Measurements from ENCODE around the gene CYP27A1. TPM values are rescaled to one million over a fixed set of nuclear protein-coding genes. Genes with fewer than 3 reads are reported as not detected.

The CYP27A1 gene
- total and polyA plus RNA-seq, 2 of the 8 experiments (the other 6 are each of a cell fraction or from before 2014, with no cell fraction given): 5.4 to 14.7 TPM

- H2AK5ac ChIP-seq (ENCODE audit: low read depth, low read length): no peak overlapping the region
- no peak overlapping the region for H3K4me3 ChIP-seq (ENCODE audit: extremely low read depth in 1 of 4, insufficient read depth in 2 of 4, low read depth in 3 of 4, low read length in 4 of 4)
- H2BK15ac ChIP-seq (ENCODE audit: low read length): no peak overlapping the region
- H2BK5ac ChIP-seq (ENCODE audit: low read depth, low read length): no peak overlapping the region
- H3K23ac ChIP-seq (ENCODE audit: insufficient read length): no peak overlapping the region
- no peak overlapping the region for H3K9ac ChIP-seq (replicated peaks in 1 of 4; ENCODE audit: extremely low read depth in 1 of 4, low read depth in 3 of 4, low read length in 3 of 4)
- peaks cover 0 to 3% (median 0%) of the 10 kb centered on the region in 4 experiments; a peak in 1 of 7 replicates for H3K4me1 ChIP-seq (replicated peaks in 1 of 4; ENCODE audit: control insufficient read depth in 3 of 4, insufficient read depth in 4 of 4, low read length in 3 of 4)
- no peaks in the 10 kb centered on the region for H3K36me3 ChIP-seq (ENCODE audit: control insufficient read depth in 2 of 4, insufficient read depth in 4 of 4, low read length in 3 of 4)
- H2BK12ac ChIP-seq (ENCODE audit: low read depth, low read length): no peak overlapping the region
- no peaks in the 10 kb centered on the region for H3K79me2 ChIP-seq (ENCODE audit: control insufficient read depth in 1 of 2, insufficient read depth in 2 of 2, low read length in 2 of 2)
- ChIA-PET CTCF (ENCODE audit: partially characterized antibody) (interaction anchor here (0.8 to 2.6 kb wide), 7 partner anchors 9 to 73 kb away, joined by 3 to 9 read pairs (median 3); no protein-coding TSS in a partner anchor), POLR2A (ENCODE audit: partially characterized antibody) (interaction anchor here (1.1 kb wide), 1 partner anchor 76 kb away, joined by 3 read pairs; no protein-coding TSS in a partner anchor)
- FAIRE-seq (no peak), DNase-seq (ENCODE audit: low read depth in 1 of 2, low spot score in 2 of 2) (no peak)
- no peaks in the 10 kb centered on the region for H3K9me3 ChIP-seq (ENCODE audit: insufficient read depth in 2 of 2, low read depth in 1 of 2, low read length in 1 of 2)
- no peak overlapping the region for H3K27ac ChIP-seq (ENCODE audit: low read depth, low read length)
- no peak overlapping the region for H3K18ac ChIP-seq (ENCODE audit: extremely low read depth, low read length)
- H3K27me3 ChIP-seq (replicated peaks in 1 of 4; ENCODE audit: control insufficient read depth in 3 of 4, extremely low read depth in 1 of 4, insufficient read depth in 3 of 4, low read length in 3 of 4): peaks cover 0 to 4% (median 0%) of the 10 kb centered on the region in 4 experiments; a peak in 1 of 7 replicates
- H3K4ac ChIP-seq (replicated peaks; ENCODE audit: insufficient read length, low read depth, low read length): peak overlapping the region; percentile 39
- no peak overlapping the region for H4K91ac ChIP-seq (replicated peaks; ENCODE audit: insufficient read length, low read length)
- no peaks in the 10 kb centered on the region for H4K20me1 ChIP-seq (replicated peaks in 1 of 2; ENCODE audit: control insufficient read depth in 1 of 2, insufficient read depth in 2 of 2, low read length in 2 of 2)
- H2AFZ ChIP-seq (ENCODE audit: low read length): no peak overlapping the region
- H2BK20ac ChIP-seq (ENCODE audit: low read length): no peak overlapping the region
- 88% methylated on average over 17 of the region's 17 CpGs; no CpG with 5 or more reads in 1 of the 2 experiments for WGBS, 2 experiments (ENCODE audit: extremely low coverage in 1 of 2, insufficient coverage in 1 of 2, insufficient read length in 1 of 2, insufficient replicate concordance in 2 of 2, low coverage in 1 of 2, low lambda C conversion rate in 2 of 2, missing lambda C conversion rate in 1 of 2)
- TF ChIP-seq CEBPB (IDR thresholded peaks at IDR 0.05; ENCODE audit: low read depth, low read length) (no peak), RBBP5 (IDR thresholded peaks at IDR 0.05; ENCODE audit: borderline replicate concordance, low read depth, low read length) (no peak), ATF2 (IDR thresholded peaks at IDR 0.05; ENCODE audit: low read length) (no peak), CREB1 (IDR thresholded peaks at IDR 0.05) (no peak), E2F6 (IDR thresholded peaks at IDR 0.05) (no peak), RNF2 (IDR thresholded peaks at IDR 0.05; ENCODE audit: borderline replicate concordance, low read depth, low read length, missing control alignments, poor library complexity, severe bottlenecking) (no peak), YY1 (IDR thresholded peaks at IDR 0.05; ENCODE audit: low read depth, low read length) (no peak), TBP (IDR thresholded peaks at IDR 0.05; ENCODE audit: low read depth, low read length) (no peak), RXRA (IDR thresholded peaks at IDR 0.05; ENCODE audit: insufficient read depth, low read depth, low read length) (no peak)
- H3K4me2 ChIP-seq (ENCODE audit: insufficient read depth in 1 of 2, low read depth in 2 of 2, low read length in 2 of 2): no peak overlapping the region
- peak overlapping the region; percentile 72 for H4K8ac ChIP-seq (ENCODE audit: extremely low read depth, insufficient read depth, low read length)
- no peak overlapping the region for H2BK120ac ChIP-seq (replicated peaks; ENCODE audit: low read depth, low read length)
- H3K79me1 ChIP-seq (ENCODE audit: low read depth, low read length): no peaks in the 10 kb centered on the region
- no peak overlapping the region for H4K5ac ChIP-seq (ENCODE audit: insufficient read length, low read depth, low read length)
- H3K23me2 ChIP-seq (ENCODE audit: low read depth, low read length): peaks cover 2% of the 10 kb centered on the region; the same call in 1 of the 2 replicates
- no peak overlapping the region for H3K14ac ChIP-seq (ENCODE audit: insufficient read length)
- H3K56ac ChIP-seq (replicated peaks; ENCODE audit: insufficient read length, low read depth, low read length): no peak overlapping the region
These were observed 48.0 kb downstream of the CYP27A1 start for GRCh38 chr2:218829868-218830451.
